OCI-LY3 (cell line): ENCODE data around the gene MVK.

Experiments used
- H2AFZ ChIP-seq: fragments of 200-600, 300-600 bp; shearing (Covaris generic); 2 replicates; pipeline ENCODE4 v1.6.0; 2014; ENCODE audit warnings: antibody characterized with exemption, low read depth, low read length
- H3K27ac ChIP-seq: fragments of 200-600, 300-600 bp; sonication (generic); 2 replicates; pipeline ENCODE4 v1.5.1; 2014; ENCODE audit warnings: mild to moderate bottlenecking, low read length, moderate library complexity, mixed read lengths
- H3K27me3 ChIP-seq: fragments of 200-600, 300-600 bp; sonication (generic); 2 replicates; pipeline ENCODE4 v1.6.1; 2014; ENCODE audit warnings: low read depth, low read length, mixed read lengths
- H3K36me3 ChIP-seq: fragments of 200-600, 300-600 bp; sonication (generic); replicated peaks from 2 replicates; pipeline ENCODE3; 2014; ENCODE audit warnings: low read depth, low read length, mixed read lengths
- H3K4me1 ChIP-seq: fragments of 300-600, 200-600 bp; sonication (generic); 2 replicates; pipeline ENCODE4 v1.6.1; 2014; ENCODE audit warnings: low read length, mixed read lengths
- H3K4me2 ChIP-seq: fragments of 200-600, 300-600 bp; sonication (generic); 2 replicates; pipeline ENCODE4 v1.6.1; 2014; ENCODE audit warnings: low read length, mixed read lengths
- H3K4me3 ChIP-seq: fragments of 300-600, 200-600 bp; sonication (generic); 2 replicates; pipeline ENCODE4 v1.5.1; 2014; ENCODE audit warnings: antibody characterized with exemption, mild to moderate bottlenecking, low read length, moderate library complexity
- H3K79me2 ChIP-seq: fragments of 300-600, 200-600 bp; shearing (Covaris generic); 2 replicates; pipeline ENCODE4 v1.6.1; 2014; ENCODE audit warnings: mild to moderate bottlenecking, low read length, mixed read lengths
- H3K9ac ChIP-seq: fragments of 300-600, 200-600 bp; shearing (Covaris generic); 2 replicates; pipeline ENCODE4 v1.6.0; 2014; ENCODE audit warnings: mild to moderate bottlenecking, low read length, moderate library complexity
- H3K9me3 ChIP-seq: fragments of 200-600, 300-600 bp; shearing (Covaris generic); 2 replicates; pipeline ENCODE4 v1.6.1; 2014; ENCODE audit warnings: low read length, mixed read lengths; ENCODE audit not compliant: insufficient read depth
- H4K20me1 ChIP-seq: fragments of 200-600, 300-600 bp; sonication (generic); 2 replicates; pipeline ENCODE4 v1.6.1; 2016; ENCODE audit warnings: low read length, mixed read lengths; ENCODE audit not compliant: insufficient read depth
- CTCF ChIP-seq: fragments of 200-600, 300-600 bp; sonication (generic); IDR thresholded peaks from 2 replicates; pipeline ENCODE4 v1.5.1; 2014; ENCODE audit warnings: antibody characterized with exemption, low read length, low read depth
- EZH2phosphoT487 ChIP-seq: fragments of 200-600 bp; shearing (Covaris generic); IDR thresholded peaks from 2 replicates; pipeline ENCODE4 v1.6.1; 2018; ENCODE audit warnings: antibody characterized with exemption, mixed run types, low read depth

MVK gene

DNA sequence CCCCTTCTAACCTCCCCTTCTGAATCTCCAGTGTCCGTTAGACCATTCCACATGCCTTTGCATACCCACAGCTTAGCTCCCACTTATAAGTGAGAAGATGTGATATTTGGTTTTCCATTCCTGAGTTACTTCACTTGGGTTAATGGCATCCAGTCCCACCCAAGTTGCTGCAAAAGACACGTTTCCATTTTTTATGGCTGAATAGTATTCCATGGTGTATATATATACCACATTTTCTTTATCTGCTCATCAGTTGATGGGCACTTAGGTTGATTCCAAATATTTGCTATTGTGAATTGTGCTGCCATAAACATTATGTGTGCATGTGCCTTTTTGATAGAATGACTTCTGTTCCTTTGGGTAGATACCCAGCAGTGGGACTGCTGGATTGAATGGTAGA, 67.8 kb downstream of the MVK start:
- Histone ChIP-seq H3K4me1 (no peaks in the 10 kb centered on the region), H3K9ac (no peak overlapping the region), H3K27me3 (no peaks in the 10 kb centered on the region), H3K36me3 (no peaks in the 10 kb centered on the region), H3K79me2 (no peaks in the 10 kb centered on the region), H3K4me3 (no peak overlapping the region), H3K4me2 (no peak overlapping the region), H4K20me1 (no peaks in the 10 kb centered on the region), H3K9me3 (no peaks in the 10 kb centered on the region), H3K27ac (no peak overlapping the region), H2AFZ (no peak overlapping the region)
- TF ChIP-seq EZH2phosphoT487 = no peak
- TF ChIP-seq CTCF = no peak

GRCh38 chr12:109642506-109643132, 69.0 kb downstream of the MVK start:
- no peak overlapping the region for H3K27ac ChIP-seq
- H3K4me1 ChIP-seq = no peaks in the 10 kb centered on the region
- H4K20me1 ChIP-seq = no peaks in the 10 kb centered on the region
- no peak overlapping the region for H3K9ac ChIP-seq
- H3K4me2 ChIP-seq = no peak overlapping the region
- H2AFZ ChIP-seq = no peak overlapping the region
- no peaks in the 10 kb centered on the region for H3K79me2 ChIP-seq
- TF ChIP-seq EZH2phosphoT487 (no peak), CTCF (no peak)
- no peak overlapping the region for H3K4me3 ChIP-seq
- no peaks in the 10 kb centered on the region for H3K27me3 ChIP-seq
- no peaks in the 10 kb centered on the region for H3K9me3 ChIP-seq
- no peaks in the 10 kb centered on the region for H3K36me3 ChIP-seq

DNA sequence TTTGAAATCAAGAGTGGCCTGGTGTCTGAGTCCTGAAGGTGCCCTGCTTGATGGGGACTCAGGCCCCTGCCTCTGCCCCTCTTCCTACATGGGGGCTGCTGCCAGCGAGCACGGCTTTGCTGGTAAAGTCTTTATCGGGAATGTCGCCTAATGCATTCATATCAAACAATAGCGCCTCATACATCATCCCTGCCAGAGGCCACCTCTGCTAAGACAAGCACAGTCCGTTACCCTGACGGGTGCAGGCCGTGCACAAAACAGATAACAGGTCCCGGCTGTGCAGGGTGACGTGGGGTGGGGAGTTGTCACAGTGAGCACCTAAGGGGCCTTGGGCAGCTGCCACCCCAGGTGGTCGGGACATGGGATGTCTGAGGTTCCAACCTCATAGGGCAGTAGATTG, 71.6 kb downstream of the MVK start:
- no peak overlapping the region for H3K4me3 ChIP-seq
- H3K27ac ChIP-seq = no peak overlapping the region
- H3K9ac ChIP-seq = no peak overlapping the region
- H4K20me1 ChIP-seq = no peaks in the 10 kb centered on the region
- no peak for TF ChIP-seq EZH2phosphoT487
- no peak for TF ChIP-seq CTCF
- H3K27me3 ChIP-seq = no peaks in the 10 kb centered on the region
- no peak overlapping the region for H3K4me2 ChIP-seq
- H2AFZ ChIP-seq = no peak overlapping the region
- no peaks in the 10 kb centered on the region for H3K9me3 ChIP-seq
- no peaks in the 10 kb centered on the region for H3K79me2 ChIP-seq
- no peaks in the 10 kb centered on the region for H3K4me1 ChIP-seq
- H3K36me3 ChIP-seq = no peaks in the 10 kb centered on the region

DNA sequence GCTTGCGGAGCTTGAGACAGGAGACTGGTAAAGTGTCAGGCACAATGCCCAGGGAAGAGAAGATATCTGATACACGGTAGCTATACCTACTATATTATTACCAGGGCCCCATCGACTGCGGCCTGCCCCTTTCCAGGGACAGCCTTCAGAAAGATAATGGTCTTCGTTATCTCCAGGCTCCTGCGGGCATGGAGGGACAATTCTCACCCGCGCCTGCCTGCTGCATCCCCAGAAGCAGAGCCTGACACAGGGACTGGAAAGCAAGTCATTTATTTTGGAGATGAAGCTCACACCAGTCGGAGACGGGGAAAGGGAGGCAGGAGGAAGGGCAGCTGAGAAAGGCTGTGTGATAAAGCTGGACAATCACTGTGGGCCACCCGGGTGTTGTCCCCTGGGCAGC, 72.1 kb downstream of the MVK start:
- no peak for TF ChIP-seq CTCF
- Histone ChIP-seq H3K4me3 (no peak overlapping the region), H2AFZ (no peak overlapping the region), H3K79me2 (no peaks in the 10 kb centered on the region), H3K27ac (no peak overlapping the region), H3K27me3 (peaks cover 2% of the 10 kb centered on the region; the same call in 1 of the 2 replicates), H3K9me3 (no peaks in the 10 kb centered on the region), H4K20me1 (no peaks in the 10 kb centered on the region), H3K4me2 (no peak overlapping the region), H3K36me3 (no peaks in the 10 kb centered on the region), H3K4me1 (peaks cover 2% of the 10 kb centered on the region), H3K9ac (no peak overlapping the region)
